NT2/D1 (cell line): Measurements from ENCODE around the gene KCNK16.

Experiments
- SUZ12 ChIP-seq: IDR thresholded peaks from 2 replicates; pipeline ENCODE4 v1.6.1; 2011; ENCODE audit not compliant: insufficient read length, insufficient read depth; ENCODE audit errors: extremely low read depth
- YY1 ChIP-seq: IDR thresholded peaks from 2 replicates; pipeline ENCODE4 v1.6.1; 2011; ENCODE audit not compliant: insufficient read length, insufficient read depth
- ZNF274 ChIP-seq: IDR thresholded peaks from 2 replicates; pipeline ENCODE4 v1.6.1; 2011; ENCODE audit warnings: mild to moderate bottlenecking, low read depth, low read length

- no peak for TF ChIP-seq SUZ12
- TF ChIP-seq ZNF274: no peak
- TF ChIP-seq YY1: no peak
Observed at GRCh38 chr6:39360378-39360777, 37.9 kb upstream of the KCNK16 start.
